ENCODE data around the gene TMEM135. TPM values are rescaled to one million over a fixed set of nuclear protein-coding genes. Genes with fewer than 3 reads are reported as not detected.
"Not testable (repeated sequence)": the region's sequence is repeated elsewhere in the genome, so short reads cannot be mapped to it uniquely, and the experiment has no call there.

TMEM135 gene
- polyA plus RNA-seq, 4 donors, result 29.7 to 44.1 (median 38.0) TPM

- DNase-seq (ENCODE audit: low read depth in 4 of 4, low spot score in 2 of 4), result no peak
Observed at GRCh38 chr11:87239001-87239400, 201.3 kb downstream of the TMEM135 start.

- no peak for DNase-seq (ENCODE audit: low read depth in 4 of 4, low spot score in 2 of 4)
Observed at GRCh38 chr11:87239531-87239930, 201.8 kb downstream of the TMEM135 start.

- no peak for DNase-seq (ENCODE audit: low read depth in 4 of 4, low spot score in 2 of 4)
Observed at GRCh38 chr11:87251560-87251959, 213.8 kb downstream of the TMEM135 start.

- DNase-seq (ENCODE audit: low read depth in 4 of 4, low spot score in 2 of 4), result no peak
Observed at GRCh38 chr11:87252869-87253268, 215.1 kb downstream of the TMEM135 start.

GRCh38 chr11:87254562-87254961, 216.8 kb downstream of the TMEM135 start:
- no peak for DNase-seq (ENCODE audit: low read depth in 4 of 4, low spot score in 2 of 4)

- no peak for DNase-seq (ENCODE audit: low read depth in 4 of 4, low spot score in 2 of 4)
Observed at GRCh38 chr11:87255589-87255988, 217.9 kb downstream of the TMEM135 start.

GRCh38 chr11:87256694-87257340, 219.1 kb downstream of the TMEM135 start:
- no peak for DNase-seq (ENCODE audit: low read depth in 4 of 4, low spot score in 2 of 4)

- DNase-seq (ENCODE audit: low read depth in 4 of 4, low spot score in 2 of 4), result no peak
Observed at GRCh38 chr11:87258171-87258833, 220.6 kb downstream of the TMEM135 start.

- DNase-seq (ENCODE audit: low read depth in 4 of 4, low spot score in 2 of 4), result no peak
Observed at GRCh38 chr11:87259736-87260135, 222.0 kb downstream of the TMEM135 start.

- no peak for DNase-seq (ENCODE audit: low read depth in 4 of 4, low spot score in 2 of 4)
Observed at GRCh38 chr11:87260811-87261210, 223.1 kb downstream of the TMEM135 start.

- DNase-seq (ENCODE audit: low read depth in 4 of 4, low spot score in 2 of 4), result no peak
Observed at GRCh38 chr11:87263264-87263838, 225.6 kb downstream of the TMEM135 start.

GRCh38 chr11:87263979-87264378, 226.2 kb downstream of the TMEM135 start:
- no peak for DNase-seq (ENCODE audit: low read depth in 4 of 4, low spot score in 2 of 4)

- DNase-seq (ENCODE audit: low read depth in 4 of 4, low spot score in 2 of 4), result no peak
Observed at GRCh38 chr11:87265132-87265531, 227.4 kb downstream of the TMEM135 start.

GRCh38 chr11:87265979-87266378, 228.2 kb downstream of the TMEM135 start:
- no peak for DNase-seq (ENCODE audit: low read depth in 4 of 4, low spot score in 2 of 4)

- no peak for DNase-seq (ENCODE audit: low read depth in 4 of 4, low spot score in 2 of 4)
Observed at GRCh38 chr11:87266751-87267150, 229.0 kb downstream of the TMEM135 start.

- DNase-seq (ENCODE audit: low read depth in 4 of 4, low spot score in 2 of 4), result not testable (repeated sequence)
Observed at GRCh38 chr11:87271951-87272350, 234.2 kb downstream of the TMEM135 start.

- DNase-seq (ENCODE audit: low read depth in 4 of 4, low spot score in 2 of 4), result no peak
Observed at GRCh38 chr11:87275176-87275575, 237.4 kb downstream of the TMEM135 start.

- no peak for DNase-seq (ENCODE audit: low read depth in 4 of 4, low spot score in 2 of 4)
Observed at GRCh38 chr11:87280143-87280542, 242.4 kb downstream of the TMEM135 start.

- no peak for DNase-seq (ENCODE audit: low read depth in 4 of 4, low spot score in 2 of 4)
Observed at GRCh38 chr11:87281496-87281895, 243.8 kb downstream of the TMEM135 start.

GRCh38 chr11:87284306-87284705, 246.6 kb downstream of the TMEM135 start:
- DNase-seq (ENCODE audit: low read depth in 4 of 4, low spot score in 2 of 4), result no peak

GRCh38 chr11:87285674-87286073, 247.9 kb downstream of the TMEM135 start:
- not testable (repeated sequence) for DNase-seq (ENCODE audit: low read depth in 4 of 4, low spot score in 2 of 4)

GRCh38 chr11:87286338-87286737, 248.6 kb downstream of the TMEM135 start:
- DNase-seq (ENCODE audit: low read depth in 4 of 4, low spot score in 2 of 4), result no peak

Data from left renal cortex interstitium (tissue), 4 donors.